Measurements from ENCODE around the gene TRIP11.

DNA sequence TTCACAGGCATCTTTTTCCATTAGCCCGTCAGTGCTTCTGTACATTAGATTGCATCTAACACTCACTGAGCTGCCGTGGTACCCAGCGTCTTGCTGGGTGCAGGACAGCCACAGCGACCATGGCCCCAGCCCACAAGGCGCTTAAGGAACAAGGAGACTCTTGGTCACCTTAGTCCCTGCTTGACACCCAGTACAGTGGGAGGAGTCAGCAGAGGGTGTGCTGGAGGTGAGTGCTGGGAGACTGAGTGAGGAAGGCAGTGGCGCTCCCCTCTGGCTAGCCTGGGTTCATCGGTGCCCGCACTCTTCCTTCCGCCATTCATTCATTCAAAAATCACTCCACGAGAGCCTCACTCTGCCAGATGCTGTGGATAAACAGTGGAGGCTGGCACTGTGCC lies 114.1 kb downstream of the TRIP11 start:
- TF ChIP-seq, protein P1, sequence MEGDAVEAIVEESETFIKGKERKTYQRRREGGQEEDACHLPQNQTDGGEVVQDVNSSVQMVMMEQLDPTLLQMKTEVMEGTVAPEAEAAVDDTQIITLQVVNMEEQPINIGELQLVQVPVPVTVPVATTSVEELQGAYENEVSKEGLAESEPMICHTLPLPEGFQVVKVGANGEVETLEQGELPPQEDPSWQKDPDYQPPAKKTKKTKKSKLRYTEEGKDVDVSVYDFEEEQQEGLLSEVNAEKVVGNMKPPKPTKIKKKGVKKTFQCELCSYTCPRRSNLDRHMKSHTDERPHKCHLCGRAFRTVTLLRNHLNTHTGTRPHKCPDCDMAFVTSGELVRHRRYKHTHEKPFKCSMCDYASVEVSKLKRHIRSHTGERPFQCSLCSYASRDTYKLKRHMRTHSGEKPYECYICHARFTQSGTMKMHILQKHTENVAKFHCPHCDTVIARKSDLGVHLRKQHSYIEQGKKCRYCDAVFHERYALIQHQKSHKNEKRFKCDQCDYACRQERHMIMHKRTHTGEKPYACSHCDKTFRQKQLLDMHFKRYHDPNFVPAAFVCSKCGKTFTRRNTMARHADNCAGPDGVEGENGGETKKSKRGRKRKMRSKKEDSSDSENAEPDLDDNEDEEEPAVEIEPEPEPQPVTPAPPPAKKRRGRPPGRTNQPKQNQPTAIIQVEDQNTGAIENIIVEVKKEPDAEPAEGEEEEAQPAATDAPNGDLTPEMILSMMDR (IDR thresholded peaks at IDR 0.05) = no peak
- no peak for TF ChIP-seq POLR2A (IDR thresholded peaks at IDR 0.05)
